ENCODE measurements around the gene TNNC1.

The TNNC1 gene

GRCh38 chr3:52405601-52406110 lies 48.2 kb downstream of the TNNC1 start:
- no peak for DNase-seq (ENCODE audit: insufficient read length, low spot score)
- no peak for FAIRE-seq
- TF ChIP-seq SPI1 (IDR thresholded peaks at IDR 0.05; ENCODE audit: low read depth, low read length) (no peak), POU2F2 (IDR thresholded peaks at IDR 0.05; ENCODE audit: low read depth, low read length) (no peak), PAX5 (IDR thresholded peaks at IDR 0.05; ENCODE audit: insufficient read depth, low read length, severe bottlenecking) (no peak), TAF1 (IDR thresholded peaks at IDR 0.05; ENCODE audit: low read depth, low read length) (no peak), POLR2AphosphoS5 (IDR thresholded peaks at IDR 0.05; ENCODE audit: low read depth, low read length) (no peak), POLR2A (IDR thresholded peaks at IDR 0.05; ENCODE audit: low read depth, low read length) (no peak)

DNA sequence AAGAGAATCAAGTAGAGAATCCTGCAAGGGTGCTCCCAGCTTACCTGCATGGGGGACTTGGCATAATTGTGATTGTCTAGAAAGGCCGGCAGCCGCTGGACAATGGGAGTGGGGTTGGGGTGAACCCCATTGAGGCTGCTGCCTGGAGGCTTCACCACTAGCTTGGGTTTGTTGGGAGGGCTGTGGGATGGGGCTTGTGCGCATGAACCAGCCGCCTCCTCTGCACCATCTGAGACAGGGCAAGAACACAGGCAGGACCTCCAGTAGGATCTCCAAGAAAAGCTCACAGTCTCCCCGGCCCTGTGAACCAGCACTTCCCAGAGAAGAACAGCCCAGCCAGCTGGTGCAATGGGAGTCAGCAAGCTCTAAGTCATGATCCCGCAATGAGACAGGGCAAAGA lies 48.8 kb downstream of the TNNC1 start:
- no peak for TF ChIP-seq POU2F2 (IDR thresholded peaks at IDR 0.05; ENCODE audit: low read depth, low read length)
- no peak for TF ChIP-seq POLR2AphosphoS5 (IDR thresholded peaks at IDR 0.05; ENCODE audit: low read depth, low read length)
- TF ChIP-seq POLR2A (IDR thresholded peaks at IDR 0.05; ENCODE audit: low read depth, low read length), result no peak
- no peak for TF ChIP-seq SPI1 (IDR thresholded peaks at IDR 0.05; ENCODE audit: low read depth, low read length)
- TF ChIP-seq PAX5 (IDR thresholded peaks at IDR 0.05; ENCODE audit: insufficient read depth, low read length, severe bottlenecking), result no peak
- no peak for FAIRE-seq
- DNase-seq (ENCODE audit: insufficient read length, low spot score), result no peak

GRCh38 chr3:52404391-52404790 lies 49.5 kb downstream of the TNNC1 start:
- DNase-seq (ENCODE audit: insufficient read length, low spot score), result no peak
- no peak for TF ChIP-seq SPI1 (IDR thresholded peaks at IDR 0.05; ENCODE audit: low read depth, low read length)
- no peak for TF ChIP-seq POU2F2 (IDR thresholded peaks at IDR 0.05; ENCODE audit: low read depth, low read length)
- TF ChIP-seq POLR2AphosphoS5 (IDR thresholded peaks at IDR 0.05; ENCODE audit: low read depth, low read length), result no peak
- TF ChIP-seq POLR2A (IDR thresholded peaks at IDR 0.05; ENCODE audit: low read depth, low read length), result no peak
- no peak for TF ChIP-seq TAF1 (IDR thresholded peaks at IDR 0.05; ENCODE audit: low read depth, low read length)
- no peak for TF ChIP-seq PAX5 (IDR thresholded peaks at IDR 0.05; ENCODE audit: insufficient read depth, low read length, severe bottlenecking)
- no peak for FAIRE-seq

GRCh38 chr3:52403955-52404354 lies 49.9 kb downstream of the TNNC1 start:
- no peak for TF ChIP-seq SPI1 (IDR thresholded peaks at IDR 0.05; ENCODE audit: low read depth, low read length)
- TF ChIP-seq POU2F2 (IDR thresholded peaks at IDR 0.05; ENCODE audit: low read depth, low read length), result no peak
- TF ChIP-seq PAX5 (IDR thresholded peaks at IDR 0.05; ENCODE audit: insufficient read depth, low read length, severe bottlenecking), result no peak
- no peak for TF ChIP-seq TAF1 (IDR thresholded peaks at IDR 0.05; ENCODE audit: low read depth, low read length)
- TF ChIP-seq POLR2AphosphoS5 (IDR thresholded peaks at IDR 0.05; ENCODE audit: low read depth, low read length), result no peak
- TF ChIP-seq POLR2A (IDR thresholded peaks at IDR 0.05; ENCODE audit: low read depth, low read length), result no peak
- DNase-seq (ENCODE audit: insufficient read length, low spot score) (no peak), FAIRE-seq (no peak)

GRCh38 chr3:52403271-52403841 lies 50.5 kb downstream of the TNNC1 start:
- no peak for FAIRE-seq
- TF ChIP-seq POLR2A (IDR thresholded peaks at IDR 0.05; ENCODE audit: low read depth, low read length), result peak; percentile 0; the same call in 1 of the 2 replicates
- no peak for TF ChIP-seq TAF1 (IDR thresholded peaks at IDR 0.05; ENCODE audit: low read depth, low read length)
- no peak for DNase-seq (ENCODE audit: insufficient read length, low spot score)

DNA sequence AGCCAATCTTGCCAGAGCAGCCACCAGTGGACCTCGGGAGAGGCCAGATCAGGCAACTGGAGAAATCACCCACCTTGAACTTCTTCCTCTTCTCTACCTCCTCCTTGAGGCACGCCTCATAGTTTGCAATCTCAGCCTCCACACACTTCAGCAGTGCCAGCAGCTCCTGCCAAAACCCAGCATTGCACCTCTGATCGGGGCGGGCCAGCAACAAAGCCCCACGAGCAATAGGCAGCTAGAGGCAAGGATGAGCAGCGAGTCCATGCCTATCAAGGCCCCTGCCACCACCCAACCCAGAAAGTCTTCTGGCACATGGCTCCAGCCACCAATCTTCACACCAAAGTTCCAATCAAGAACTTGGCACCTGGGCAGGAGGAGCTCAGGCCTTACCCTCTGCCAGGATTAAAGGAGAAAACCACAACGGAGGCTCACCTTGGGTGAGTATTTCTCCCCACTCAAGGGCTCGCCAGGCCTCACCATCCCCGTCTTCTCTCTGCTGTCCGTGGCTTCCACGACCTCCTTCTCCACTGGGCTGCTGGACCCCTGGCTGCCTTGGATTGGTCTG lies 51.1 kb downstream of the TNNC1 start:
- no peak for DNase-seq (ENCODE audit: insufficient read length, low spot score)
- FAIRE-seq, result no peak
- no peak for TF ChIP-seq SPI1 (IDR thresholded peaks at IDR 0.05; ENCODE audit: low read depth, low read length)
- TF ChIP-seq TAF1 (IDR thresholded peaks at IDR 0.05; ENCODE audit: low read depth, low read length), result no peak
- TF ChIP-seq POLR2AphosphoS5 (IDR thresholded peaks at IDR 0.05; ENCODE audit: low read depth, low read length), result no peak
- TF ChIP-seq POLR2A (IDR thresholded peaks at IDR 0.05; ENCODE audit: low read depth, low read length), result peak; percentile 19; the same call in 1 of the 2 replicates
- TF ChIP-seq PAX5 (IDR thresholded peaks at IDR 0.05; ENCODE audit: insufficient read depth, low read length, severe bottlenecking), result no peak

GRCh38 chr3:52402101-52402521 lies 51.7 kb downstream of the TNNC1 start:
- TF ChIP-seq POLR2A (IDR thresholded peaks at IDR 0.05; ENCODE audit: low read depth, low read length), result no peak
- TF ChIP-seq SPI1 (IDR thresholded peaks at IDR 0.05; ENCODE audit: low read depth, low read length), result 0 out of 2 replicates have a peak, but pooled peaks have one; percentile 4
- no peak for TF ChIP-seq PAX5 (IDR thresholded peaks at IDR 0.05; ENCODE audit: insufficient read depth, low read length, severe bottlenecking)
- no peak for FAIRE-seq
- DNase-seq (ENCODE audit: insufficient read length, low spot score), result no peak

- no peak for TF ChIP-seq SPI1 (IDR thresholded peaks at IDR 0.05; ENCODE audit: low read depth, low read length)
- DNase-seq (ENCODE audit: insufficient read length, low spot score), result no peak
- no peak for FAIRE-seq
Observed at GRCh38 chr3:52401551-52401950, 52.3 kb downstream of the TNNC1 start.
